Gastrocnemius medialis (tissue), 4 donors: ENCODE data around the gene SLC35A1. TPM values are rescaled to one million over a fixed set of nuclear protein-coding genes. Genes with fewer than 3 reads are reported as not detected.

Experiments
- ATAC-seq, 2 donors: fragments of 150-250 bp; one replicate each; pipeline ENCODE4 v1.9.1; 2016
- DNase-seq, 2 donors: peaks; one replicate each; pipeline ENCODE4 v3.0.0-alpha.2; 2019
- H3K27ac ChIP-seq, 4 donors: fragments of 200-600 bp; sonication (generic); 1 replicate in 1 of 4; 2 replicates in 3 of 4; pipeline ENCODE4 v1.5.1; 2016 to 2018; ENCODE audit warnings: mild to moderate bottlenecking in 2 of 4, moderate library complexity in 1 of 4
- H3K27me3 ChIP-seq, 3 donors: fragments of 200-600 bp; sonication (generic) in 2 of 3; 1 replicate in 1 of 3; 2 replicates in 2 of 3; pipeline versions ENCODE4 v1.5.1 to v1.6.0; 2016 to 2019; ENCODE audit warnings: mild to moderate bottlenecking in 1 of 3, moderate library complexity in 1 of 3
- H3K36me3 ChIP-seq, 2 donors: fragments of 200-600 bp; sonication (generic) in 1 of 2; one replicate each; pipeline ENCODE4 v1.5.1; 2017 to 2018
- H3K4me1 ChIP-seq, 2 donors: fragments of 200-600 bp; sonication (generic) in 1 of 2; one replicate each; pipeline ENCODE4 v1.5.1; 2016 to 2017; ENCODE audit warnings: mild to moderate bottlenecking in 2 of 2
- H3K4me3 ChIP-seq, 4 donors: fragments of 200-600 bp; sonication (generic) in 3 of 4; 1 replicate in 1 of 4; 2 replicates in 3 of 4; pipeline ENCODE4 v1.5.1; 2016 to 2019; ENCODE audit warnings: mild to moderate bottlenecking in 2 of 4
- H3K9me3 ChIP-seq, 3 donors: fragments of 200-600 bp; sonication (generic) in 2 of 3; 1 replicate in 1 of 3; 2 replicates in 2 of 3; pipeline ENCODE4 v1.5.1; 2016 to 2019
- CTCF ChIP-seq, 5 experiments: fragments of 450-650 bp in 3 of 5; fragments of 200-600 bp in 2 of 5; sonication (generic) in 2 of 5; IDR thresholded peaks in 4 of 5; conservative IDR thresholded peaks in 1 of 5; 1 replicate in 4 of 5; 2 replicates in 1 of 5; pipeline ENCODE4 v1.5.1; 2016 to 2019; ENCODE audit warnings: antibody characterized with exemption in 5 of 5, mild to moderate bottlenecking in 3 of 5, moderate library complexity in 3 of 5
- POLR2A ChIP-seq, 2 donors: fragments of 450-650 bp; IDR thresholded peaks; one replicate each; pipeline ENCODE4 v1.6.1; 2017; ENCODE audit warnings: antibody characterized with exemption in 2 of 2, mild to moderate bottlenecking in 2 of 2, moderate library complexity in 2 of 2
- in situ Hi-C, 4 donors: fragments of 200-750 bp; cut with MboI; loops; one replicate each; pipeline versions ENCODE4 v1.15.0 to v1.8.0; 2017; ENCODE audit warnings: low sequenced_read_pairs in 4 of 4
- intact Hi-C: fragments of 100-400 bp; cut with DNase I; formaldehyde crosslinking; loops from one replicate; pipeline ENCODE4 v1.15.1; 2023; ENCODE audit warnings: low total_unique reads
- total RNA-seq, 4 donors: library from RNA; depleted of rRNA; stranded (reverse); fragments of >200 nt; gene quantifications; one replicate each; pipeline versions ENCODE4 v1.1.0 to v1.2.3, GENCODE V29; 2016

The SLC35A1 gene
- total RNA-seq, 4 donors from 2014 or later, result 6.7 to 19.2 (median 11.2) TPM

- no peaks in the 10 kb centered on the region for H3K27me3 ChIP-seq
- no peak overlapping the region for H3K27ac ChIP-seq
- peaks cover 3 to 92% of the 10 kb centered on the region in 2 donors for H3K36me3 ChIP-seq
- H3K9me3 ChIP-seq, result no peaks in the 10 kb centered on the region
- intact Hi-C loops (no loop called here), in situ Hi-C loops (no loop called here)
- DNase-seq, result no peak
- ATAC-seq, result no peak
- no peaks in the 10 kb centered on the region for H3K4me1 ChIP-seq
- no peak overlapping the region for H3K4me3 ChIP-seq
- TF ChIP-seq CTCF (IDR thresholded peaks at IDR 0.05 in 4 of 5, conservative IDR thresholded peaks at IDR 0.05 in 1 of 5) (no peak), POLR2A (IDR thresholded peaks at IDR 0.05) (no peak)
Observed at GRCh38 chr6:87514831-87515230, 42.1 kb downstream of the SLC35A1 start.

GRCh38 chr6:87518453-87518852 is 45.7 kb downstream of the SLC35A1 start:
- in situ Hi-C loops, result no loop called here
- intact Hi-C loops, result no loop called here
- H3K36me3 ChIP-seq, result peaks cover 3 to 75% of the 10 kb centered on the region in 2 donors

GRCh38 chr6:87522686-87523085 is 49.9 kb downstream of the SLC35A1 start:
- H3K4me3 ChIP-seq, result no peak overlapping the region
- intact Hi-C loops (no loop called here), in situ Hi-C loops (no loop called here)
- H3K36me3 ChIP-seq, result peaks cover 0 to 37% of the 10 kb centered on the region in 2 donors
- TF ChIP-seq CTCF (IDR thresholded peaks at IDR 0.05 in 4 of 5, conservative IDR thresholded peaks at IDR 0.05 in 1 of 5) (no peak), POLR2A (IDR thresholded peaks at IDR 0.05) (no peak)
- no peaks in the 10 kb centered on the region for H3K4me1 ChIP-seq
- no peaks in the 10 kb centered on the region for H3K27me3 ChIP-seq
- DNase-seq, result no peak
- no peak overlapping the region for H3K27ac ChIP-seq
- no peak for ATAC-seq
- no peaks in the 10 kb centered on the region for H3K9me3 ChIP-seq

More at GRCh38 chr6:87518453-87518852, 45.7 kb downstream of the SLC35A1 start:
- no peak for DNase-seq
- no peak overlapping the region for H3K27ac ChIP-seq
- no peak for TF ChIP-seq POLR2A (IDR thresholded peaks at IDR 0.05)
- no peak for TF ChIP-seq CTCF (IDR thresholded peaks at IDR 0.05 in 4 of 5, conservative IDR thresholded peaks at IDR 0.05 in 1 of 5)
- no peaks in the 10 kb centered on the region for H3K9me3 ChIP-seq
- ATAC-seq, result no peak
- no peaks in the 10 kb centered on the region for H3K4me1 ChIP-seq
- H3K4me3 ChIP-seq, result no peak overlapping the region
- no peaks in the 10 kb centered on the region for H3K27me3 ChIP-seq

- TF ChIP-seq POLR2A (IDR thresholded peaks at IDR 0.05) (no peak), CTCF (IDR thresholded peaks at IDR 0.05 in 4 of 5, conservative IDR thresholded peaks at IDR 0.05 in 1 of 5) (no peak)
- no peak for ATAC-seq
- in situ Hi-C loops, result no loop called here
Observed at GRCh38 chr6:87529221-87529620, 56.4 kb downstream of the SLC35A1 start.

More at GRCh38 chr6:87529221-87529620, 56.4 kb downstream of the SLC35A1 start:
- intact Hi-C loops, result no loop called here
- Histone ChIP-seq H3K9me3 (no peaks in the 10 kb centered on the region), H3K27me3 (no peaks in the 10 kb centered on the region), H3K4me3 (no peak overlapping the region), H3K36me3 (peaks cover 4 to 19% of the 10 kb centered on the region in 2 donors), H3K4me1 (no peaks in the 10 kb centered on the region), H3K27ac (no peak overlapping the region)
- DNase-seq, result no peak
